ENCODE results near the gene RXRB.
A peak's percentile ranks its signal among the peaks of the same experiment; 100 is the strongest.

RXRB gene

DNA sequence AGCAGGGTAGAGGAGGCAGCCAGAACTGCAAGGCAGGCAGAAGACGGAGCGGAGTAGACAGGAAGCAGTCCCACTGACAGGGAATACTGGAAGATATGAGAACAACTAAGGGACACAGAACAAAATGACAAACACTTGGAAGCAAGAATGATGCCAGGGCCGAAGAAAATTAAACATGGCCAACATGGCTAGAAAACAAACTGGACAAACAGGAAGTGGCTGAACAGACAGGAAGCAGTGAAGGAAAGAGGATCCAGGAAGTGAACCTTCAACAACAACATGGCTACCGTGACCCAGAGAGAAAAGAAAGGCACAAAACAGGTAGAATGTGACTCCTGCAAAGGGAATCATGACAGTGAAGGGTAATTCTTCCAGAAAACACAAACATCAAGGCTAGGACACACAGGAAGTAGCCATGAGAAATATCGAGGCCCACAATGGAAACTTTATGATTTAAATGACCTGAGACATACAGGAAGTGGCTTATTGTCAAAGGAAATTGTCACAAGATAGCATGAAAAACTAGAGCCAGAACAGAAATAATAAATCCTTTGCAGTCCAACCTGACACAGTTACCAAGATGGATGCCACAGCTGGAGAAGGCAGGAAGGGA, 17.3 kb downstream of the RXRB start:
- DNase-seq: no peak
- TF ChIP-seq POLR2A (IDR thresholded peaks at IDR 0.05; ENCODE audit: low read length) (no peak), GATA1 (IDR thresholded peaks at IDR 0.05; ENCODE audit: low read depth, low read length) (no peak)

DNA sequence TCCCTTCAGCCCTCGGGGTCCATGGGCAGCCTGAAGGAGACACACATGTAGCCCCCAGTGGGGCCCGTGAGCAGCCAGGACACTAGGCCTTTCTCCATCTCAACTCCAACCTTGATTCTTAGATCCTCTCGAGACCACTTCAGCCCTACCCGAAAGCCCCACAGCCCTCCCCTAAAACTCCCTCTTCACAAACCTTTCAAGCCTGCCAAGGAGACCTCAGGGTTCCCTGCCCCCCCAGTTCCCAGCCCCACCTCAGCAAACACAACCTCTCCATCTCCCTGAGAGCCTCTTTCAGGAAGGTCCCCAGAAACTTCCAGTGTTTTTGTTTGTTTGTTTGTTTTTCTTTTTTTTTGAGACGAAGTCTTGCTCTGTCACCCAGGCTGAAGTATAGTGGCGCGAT, 19.3 kb downstream of the RXRB start:
- DNase-seq: no peak
- TF ChIP-seq POLR2A (IDR thresholded peaks at IDR 0.05; ENCODE audit: low read length) (no peak), GATA1 (IDR thresholded peaks at IDR 0.05; ENCODE audit: low read depth, low read length) (no peak)

DNA sequence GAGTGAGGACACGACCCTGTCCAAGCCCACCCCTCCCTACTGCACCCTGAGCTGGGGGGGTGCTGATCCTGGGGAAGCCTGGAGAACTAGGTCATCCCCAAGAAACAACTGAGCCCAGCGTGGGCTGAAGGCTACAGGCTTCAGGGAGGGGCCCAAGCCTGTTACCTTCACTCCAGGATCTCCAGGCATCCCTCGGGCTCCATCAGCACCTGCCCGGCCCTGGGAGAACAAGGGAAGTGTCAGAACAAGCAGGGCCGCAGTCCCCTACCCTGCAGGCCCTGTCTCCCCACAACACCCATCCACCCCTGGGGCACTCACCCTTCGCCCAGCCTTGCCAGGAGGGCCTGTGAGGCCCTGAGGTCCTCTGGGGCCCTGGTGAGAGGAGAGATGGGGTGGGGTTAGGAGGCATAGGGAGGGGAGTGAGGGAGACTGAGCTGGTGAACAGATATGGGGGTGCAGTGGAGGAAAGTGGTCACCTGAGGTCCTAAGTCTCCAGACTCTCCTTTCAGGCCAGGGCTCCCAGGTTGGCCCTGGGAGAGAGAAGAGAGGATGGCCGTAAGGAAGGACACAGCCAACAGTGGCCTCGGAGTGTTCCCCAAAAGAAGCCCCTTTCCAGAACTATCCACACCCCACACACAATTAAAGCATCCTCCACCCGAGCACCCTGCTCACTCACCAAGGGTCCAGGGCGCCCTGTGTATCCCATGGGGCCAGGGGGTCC, 21.6 kb downstream of the RXRB start:
- TF ChIP-seq GATA1 (IDR thresholded peaks at IDR 0.05; ENCODE audit: low read depth, low read length) (no peak), POLR2A (IDR thresholded peaks at IDR 0.05; ENCODE audit: low read length) (no peak)
- DNase-seq: no peak

GRCh38 chr6:33177552-33178446, 22.7 kb downstream of the RXRB start:
- DNase-seq: no peak
- TF ChIP-seq POLR2A (IDR thresholded peaks at IDR 0.05; ENCODE audit: low read length) (no peak), GATA1 (IDR thresholded peaks at IDR 0.05; ENCODE audit: low read depth, low read length) (no peak)

DNA sequence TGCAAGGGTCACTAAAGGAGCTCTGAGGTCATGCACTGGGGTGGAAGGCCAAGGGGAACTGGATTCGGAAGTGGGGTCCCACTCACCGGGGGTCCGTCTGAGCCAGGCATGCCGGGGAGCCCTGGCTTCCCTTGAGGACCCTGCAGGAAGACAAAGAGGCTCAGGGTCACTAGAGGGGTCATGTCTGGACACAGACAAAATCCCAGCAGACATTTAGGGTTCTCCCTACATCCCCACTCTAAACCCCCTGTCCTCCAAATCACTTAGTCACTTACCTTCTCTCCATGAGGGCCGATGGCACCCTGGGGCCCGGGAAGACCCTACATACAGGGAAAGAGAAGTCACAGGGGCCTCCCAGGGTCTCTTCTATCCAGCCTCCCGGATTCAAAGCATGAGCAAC, 23.6 kb downstream of the RXRB start:
- TF ChIP-seq GATA1 (IDR thresholded peaks at IDR 0.05; ENCODE audit: low read depth, low read length) (no peak), POLR2A (IDR thresholded peaks at IDR 0.05; ENCODE audit: low read length) (no peak)
- no peak for DNase-seq

GRCh38 chr6:33175436-33176069, 24.9 kb downstream of the RXRB start:
- no peak for DNase-seq
- TF ChIP-seq GATA1 (IDR thresholded peaks at IDR 0.05; ENCODE audit: low read depth, low read length) (no peak), POLR2A (IDR thresholded peaks at IDR 0.05; ENCODE audit: low read length) (no peak)

GRCh38 chr6:33174784-33175183, 25.7 kb downstream of the RXRB start:
- TF ChIP-seq GATA1 (IDR thresholded peaks at IDR 0.05; ENCODE audit: low read depth, low read length): no peak
- no peak for TF ChIP-seq POLR2A (IDR thresholded peaks at IDR 0.05; ENCODE audit: low read length)
- no peak for DNase-seq

DNA sequence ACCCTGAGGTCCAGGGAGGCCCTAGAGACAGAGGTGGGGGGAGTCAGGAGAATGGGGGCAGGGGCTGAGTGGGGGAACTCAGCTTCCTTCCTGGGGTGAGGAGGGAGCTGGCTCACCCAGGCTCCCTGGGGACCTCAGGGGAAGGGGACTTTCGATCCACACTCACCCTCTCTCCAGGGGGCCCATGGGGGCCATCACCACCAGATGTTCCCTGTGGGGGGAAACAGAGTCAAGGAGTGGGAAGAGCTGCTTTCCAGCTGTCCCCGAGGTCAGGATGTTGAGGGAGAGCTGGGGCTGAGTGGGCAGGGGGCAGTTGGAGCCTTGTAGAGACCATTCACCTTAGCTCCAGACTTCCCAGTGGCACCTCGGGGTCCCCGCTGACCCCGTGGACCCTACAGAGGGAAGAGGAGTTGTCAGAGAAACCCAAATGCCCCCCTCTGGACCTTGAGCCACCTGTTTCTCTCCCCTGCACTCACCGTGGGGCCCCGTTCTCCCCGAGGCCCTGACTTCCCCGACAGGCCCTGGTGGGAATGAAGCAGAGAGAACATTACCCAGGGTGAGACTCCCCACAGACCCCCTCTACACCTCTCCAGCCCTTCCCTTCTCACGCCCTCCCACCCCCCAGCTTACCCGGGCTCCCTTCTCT, 26.8 kb downstream of the RXRB start:
- DNase-seq: no peak
- TF ChIP-seq GATA1 (IDR thresholded peaks at IDR 0.05; ENCODE audit: low read depth, low read length) (no peak), POLR2A (IDR thresholded peaks at IDR 0.05; ENCODE audit: low read length) (no peak)

- peak in 1 of 2 experiments; percentile 29 for DNase-seq
Observed at GRCh38 chr6:33172688-33173534, 27.6 kb downstream of the RXRB start.

GRCh38 chr6:33171880-33172687, 28.4 kb downstream of the RXRB start:
- no peak for TF ChIP-seq POLR2A (IDR thresholded peaks at IDR 0.05; ENCODE audit: low read length)
- no peak for TF ChIP-seq GATA1 (IDR thresholded peaks at IDR 0.05; ENCODE audit: low read depth, low read length)
- DNase-seq: no peak

More at GRCh38 chr6:33172688-33173534, 27.6 kb downstream of the RXRB start:
- TF ChIP-seq GATA1 (IDR thresholded peaks at IDR 0.05; ENCODE audit: low read depth, low read length) (no peak), POLR2A (IDR thresholded peaks at IDR 0.05; ENCODE audit: low read length) (no peak)

DNA sequence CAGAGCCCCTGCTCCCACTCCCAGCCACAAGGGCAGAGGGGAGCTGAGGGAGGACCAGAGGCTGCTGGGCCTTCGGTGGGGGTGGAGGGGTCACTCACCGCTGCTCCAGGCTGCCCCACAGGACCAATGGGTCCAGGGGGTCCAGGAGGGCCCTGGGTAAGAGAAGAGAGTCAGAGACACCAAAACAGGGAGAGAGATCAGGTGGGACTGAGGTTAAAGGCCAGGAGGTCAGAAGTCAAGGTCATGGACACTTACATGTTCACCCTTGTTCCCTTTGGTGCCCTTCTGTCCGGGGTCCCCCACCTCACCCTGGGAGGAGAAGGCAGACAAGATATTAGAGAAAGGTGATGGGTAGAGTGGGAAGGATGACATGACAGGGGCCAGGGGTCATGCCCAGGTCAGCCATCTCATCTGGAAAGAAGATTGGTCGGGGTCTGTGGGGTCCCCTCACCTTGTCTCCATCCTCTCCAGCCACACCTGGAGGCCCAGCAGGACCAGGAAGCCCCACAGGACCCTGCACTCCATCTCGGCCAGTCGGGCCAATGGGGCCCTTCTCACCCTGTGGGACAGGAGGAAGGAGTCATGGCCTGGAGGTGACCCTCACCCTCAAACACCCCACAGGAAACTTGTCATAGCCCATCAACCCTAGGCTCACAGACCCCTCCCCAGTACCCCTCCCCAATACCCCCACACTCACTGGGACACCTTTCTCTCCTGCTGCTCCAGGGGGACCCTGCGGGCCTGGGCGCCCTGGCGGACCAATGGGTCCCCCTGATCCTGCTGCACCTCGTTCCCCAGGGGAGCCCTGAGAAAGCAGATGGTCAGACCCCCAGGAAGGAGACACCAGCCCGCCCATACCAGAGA, 29.2 kb downstream of the RXRB start:
- TF ChIP-seq POLR2A (IDR thresholded peaks at IDR 0.05; ENCODE audit: low read length) (no peak), GATA1 (IDR thresholded peaks at IDR 0.05; ENCODE audit: low read depth, low read length) (no peak)
- DNase-seq: no peak
